HG02884 (cell line): ENCODE results near the gene IL20RB.
"Not testable (repeated sequence)": the region's sequence is repeated elsewhere in the genome, so short reads cannot be mapped to it uniquely, and the experiment has no call there.

ENCODE experiments used
- ATAC-seq: cut with Tn5 transposase; IDR thresholded peaks from one replicate; pipeline ENCODE4 v1.9.1; 2021; ENCODE audit warnings: mild to moderate bottlenecking, moderate library complexity; ENCODE audit not compliant: unreplicated experiment

The IL20RB gene

DNA sequence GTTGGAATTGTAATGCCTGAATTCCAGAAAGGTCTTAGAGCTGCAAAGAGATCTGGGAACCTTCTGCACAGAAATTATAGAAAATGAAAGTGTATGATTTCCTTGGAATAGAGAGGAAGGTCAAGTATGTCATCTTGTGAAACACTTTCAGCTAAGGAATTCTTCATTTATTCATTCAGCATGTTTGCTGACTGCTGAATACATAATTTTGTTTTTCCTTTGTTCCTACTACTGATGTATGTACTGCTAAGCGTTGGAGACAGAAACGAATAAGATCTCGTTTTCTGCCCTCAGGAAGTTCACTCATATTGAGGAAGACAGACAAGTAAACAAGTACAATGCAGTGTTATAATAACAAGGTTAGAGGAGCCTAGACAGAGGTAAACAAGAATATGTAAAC is 14.3 kb upstream of the IL20RB start:
- no peak for ATAC-seq

DNA sequence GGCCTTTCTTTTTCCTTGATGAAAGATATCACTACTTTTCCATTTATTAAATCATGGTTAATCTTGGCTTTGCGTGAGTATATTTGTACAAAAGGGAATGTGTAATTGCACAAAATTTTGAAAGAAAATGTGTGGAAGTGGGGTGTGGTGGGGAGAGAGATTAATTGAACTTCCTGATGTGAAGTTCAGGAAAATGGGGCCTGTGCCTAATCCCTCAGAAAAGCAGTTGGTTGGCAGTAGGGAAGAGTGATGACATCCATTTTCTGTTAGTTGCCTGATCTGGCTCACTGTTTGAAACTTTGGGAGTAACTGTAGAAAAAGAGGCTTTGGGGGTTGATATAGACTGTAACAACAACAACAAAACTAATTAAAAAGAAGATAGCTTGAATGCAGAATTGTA is 10.8 kb upstream of the IL20RB start:
- ATAC-seq = no peak

DNA sequence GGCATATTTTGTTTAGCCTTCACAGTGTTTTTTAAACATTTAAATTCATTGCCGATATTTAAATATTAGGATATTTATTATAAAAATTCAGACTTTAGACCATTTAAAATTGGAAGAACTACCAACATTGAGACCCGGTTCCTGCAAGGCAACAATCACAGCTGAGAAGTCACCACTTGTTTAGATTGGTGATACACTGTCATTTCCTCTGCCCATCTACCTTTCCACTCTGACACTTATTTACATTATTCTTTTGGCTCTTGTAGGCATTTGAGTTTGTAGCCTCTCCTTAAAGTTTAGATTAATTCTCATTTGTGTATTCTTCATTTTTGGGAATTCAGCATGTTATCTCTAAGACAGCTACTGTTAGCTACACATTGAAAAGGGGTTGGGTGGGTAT is 10.3 kb upstream of the IL20RB start:
- no peak for ATAC-seq

- no peak for ATAC-seq
Observed at GRCh38 chr3:136949146-136949545, 8.6 kb upstream of the IL20RB start.

GRCh38 chr3:136949708-136950107 is 8.1 kb upstream of the IL20RB start:
- no peak for ATAC-seq

DNA sequence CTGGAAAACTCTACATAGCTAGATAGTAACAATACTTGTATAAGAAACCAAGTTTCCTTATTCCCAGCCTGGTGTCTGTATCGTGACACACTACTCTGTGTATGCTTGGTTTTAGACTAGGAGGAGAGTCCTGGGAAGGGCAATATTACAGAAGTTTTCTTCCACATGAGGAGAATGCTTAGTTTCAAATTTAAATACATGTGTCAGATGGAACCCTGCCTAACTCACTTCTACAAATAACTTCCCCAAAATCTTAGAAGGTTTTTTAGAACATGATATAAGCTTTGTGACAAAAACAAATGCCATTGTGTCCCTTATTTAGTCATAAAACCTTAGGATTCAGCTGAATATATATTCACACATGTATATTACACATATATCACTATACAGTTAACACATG is 7.2 kb upstream of the IL20RB start:
- no peak for ATAC-seq

- ATAC-seq = no peak
Observed at GRCh38 chr3:136952292-136952691, 5.5 kb upstream of the IL20RB start.

- ATAC-seq = no peak
Observed at GRCh38 chr3:136954251-136954650, 3.5 kb upstream of the IL20RB start.

DNA sequence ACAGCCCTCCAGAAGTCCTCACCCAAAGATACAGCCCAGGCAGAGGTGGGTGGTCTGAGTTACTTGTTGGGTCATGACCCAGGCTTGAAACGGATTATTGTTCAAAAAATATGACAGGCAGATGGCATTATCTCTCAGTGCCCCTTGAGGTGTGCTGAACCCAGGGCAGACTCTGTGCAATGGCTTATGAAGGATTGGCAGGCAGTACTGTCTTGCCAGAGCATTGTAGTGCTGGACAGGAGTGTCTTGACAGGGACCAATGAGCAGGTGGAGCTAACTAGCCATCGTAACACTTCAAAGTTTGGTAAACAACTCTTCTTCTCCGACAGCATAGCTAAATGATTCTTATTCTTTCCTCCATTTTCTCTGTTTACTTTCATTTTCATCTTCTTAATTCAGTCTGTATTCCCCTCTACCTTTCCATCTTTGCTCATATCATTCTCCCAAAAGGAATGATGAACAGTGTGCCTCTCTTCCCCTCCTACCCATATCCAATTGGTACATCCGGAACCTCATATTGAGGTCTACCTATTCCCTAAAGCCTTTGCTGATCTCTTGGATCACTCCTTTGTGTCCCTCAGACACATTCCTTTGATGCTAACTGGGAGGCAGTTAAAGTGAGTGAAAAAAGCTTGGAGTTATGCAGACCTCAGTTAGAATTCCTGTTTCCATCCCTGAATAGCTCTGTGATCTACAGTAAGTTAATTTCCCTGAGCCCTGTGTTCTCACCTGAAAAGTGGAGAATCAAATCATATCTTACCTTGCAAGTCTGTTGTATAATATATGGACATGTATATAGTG is 2.6 kb upstream of the IL20RB start:
- no peak for ATAC-seq

DNA sequence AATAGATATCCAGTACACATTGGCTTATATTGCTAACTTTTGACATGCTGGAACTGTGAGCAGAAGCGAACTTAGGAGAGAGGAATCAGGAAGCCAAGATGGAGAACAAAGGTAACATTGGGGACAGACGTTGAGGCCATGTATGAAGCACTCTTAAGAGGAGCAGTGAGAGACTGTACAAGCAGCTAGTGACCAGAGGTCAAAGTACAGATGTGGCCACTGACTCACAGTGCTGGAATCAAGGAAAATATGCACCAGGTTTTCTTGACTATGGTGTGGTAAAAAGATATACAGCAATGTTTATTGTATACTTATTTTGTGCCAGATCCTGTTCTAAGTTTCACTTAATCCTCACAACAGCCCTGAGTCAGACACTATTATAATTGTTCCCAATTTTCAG is 2.0 kb upstream of the IL20RB start:
- ATAC-seq = no peak

DNA sequence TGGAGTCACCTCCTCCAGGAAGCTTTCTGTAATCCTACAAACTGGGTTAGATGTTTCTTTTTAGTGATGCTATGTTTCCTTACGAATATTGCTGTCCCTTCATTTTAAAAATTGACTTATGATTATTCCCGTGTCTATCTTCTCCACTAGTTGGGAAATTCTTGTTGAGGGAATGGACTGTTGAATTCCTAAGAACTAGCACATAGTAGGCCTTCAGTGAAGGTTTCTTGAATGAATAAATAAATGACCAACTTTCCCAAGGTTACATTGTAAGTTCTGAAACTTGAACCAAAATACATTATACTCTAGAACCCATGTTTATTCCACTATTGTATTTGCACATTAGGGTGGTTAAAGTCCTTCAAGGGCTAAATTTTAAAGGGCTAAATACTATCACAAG is 812 bp upstream of the IL20RB start:
- no peak for ATAC-seq

DNA sequence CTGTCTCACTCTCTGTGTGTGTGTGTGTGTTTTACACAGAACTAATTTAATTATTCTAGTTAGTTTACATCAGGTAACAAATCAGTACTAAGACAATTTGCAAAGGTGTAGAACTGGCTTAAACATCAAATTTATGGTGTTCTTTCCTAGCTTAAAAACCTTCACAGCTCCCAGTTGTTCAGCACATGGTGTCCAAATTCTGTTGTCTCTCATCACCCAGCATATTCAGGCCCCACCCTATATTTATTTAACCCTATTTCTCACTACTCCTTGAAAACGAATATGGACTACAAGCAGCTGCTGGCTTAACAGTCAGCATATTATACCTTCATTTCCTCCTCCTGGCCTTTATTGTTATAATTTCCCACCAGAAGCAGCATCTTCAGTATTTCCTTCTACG is 1.2 kb downstream of the IL20RB start:
- ATAC-seq = no peak

GRCh38 chr3:136959599-136959998 is 1.8 kb downstream of the IL20RB start:
- no peak for ATAC-seq

- no peak for ATAC-seq
Observed at GRCh38 chr3:136960838-136961836, 3.4 kb downstream of the IL20RB start.

- no peak for ATAC-seq
Observed at GRCh38 chr3:136962927-136963326, 5.1 kb downstream of the IL20RB start.

GRCh38 chr3:136969539-136969938 is 11.8 kb downstream of the IL20RB start:
- ATAC-seq = not testable (repeated sequence)

GRCh38 chr3:136973352-136973751 is 15.6 kb downstream of the IL20RB start:
- no peak for ATAC-seq

DNA sequence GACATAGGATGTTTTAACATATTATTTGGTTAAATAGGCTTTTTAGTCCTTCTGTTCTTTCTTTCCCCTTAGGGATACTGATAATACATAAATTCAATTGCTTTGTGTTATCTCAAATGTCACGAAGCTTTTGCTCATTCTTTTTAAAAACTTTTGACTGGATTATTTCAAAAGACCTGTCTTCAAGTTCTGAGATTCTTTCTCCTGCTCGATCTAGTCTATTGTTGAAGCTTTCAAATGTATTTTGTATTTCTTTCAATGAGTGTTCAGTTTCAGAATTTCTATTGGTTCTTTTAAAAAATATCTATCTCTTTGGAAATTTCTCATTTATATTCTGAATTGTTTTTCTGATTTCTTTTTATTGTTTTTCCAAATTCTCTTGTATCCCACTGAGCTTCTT is 16.9 kb downstream of the IL20RB start:
- ATAC-seq = no peak

DNA sequence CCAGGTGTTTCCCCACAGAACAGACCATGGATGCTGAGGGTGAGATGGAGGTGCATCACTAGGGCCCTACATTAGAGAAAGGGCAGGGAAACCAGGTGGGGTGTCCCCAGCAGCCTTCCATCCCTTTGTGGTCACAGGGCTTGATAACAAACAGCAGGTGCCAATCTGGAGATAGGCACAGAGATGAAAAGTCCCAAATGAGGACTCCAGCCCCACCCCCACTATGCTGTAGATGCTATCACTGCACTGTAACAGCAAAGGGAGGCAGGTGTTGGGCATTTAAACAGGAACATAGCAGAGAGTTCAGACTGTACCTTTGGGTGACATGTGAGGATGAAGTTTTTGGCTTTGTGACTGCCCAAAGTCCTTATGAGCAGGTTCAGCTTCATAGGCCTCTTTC is 21.4 kb downstream of the IL20RB start:
- ATAC-seq = no peak

GRCh38 chr3:136979684-136980083 is 21.9 kb downstream of the IL20RB start:
- ATAC-seq = no peak

DNA sequence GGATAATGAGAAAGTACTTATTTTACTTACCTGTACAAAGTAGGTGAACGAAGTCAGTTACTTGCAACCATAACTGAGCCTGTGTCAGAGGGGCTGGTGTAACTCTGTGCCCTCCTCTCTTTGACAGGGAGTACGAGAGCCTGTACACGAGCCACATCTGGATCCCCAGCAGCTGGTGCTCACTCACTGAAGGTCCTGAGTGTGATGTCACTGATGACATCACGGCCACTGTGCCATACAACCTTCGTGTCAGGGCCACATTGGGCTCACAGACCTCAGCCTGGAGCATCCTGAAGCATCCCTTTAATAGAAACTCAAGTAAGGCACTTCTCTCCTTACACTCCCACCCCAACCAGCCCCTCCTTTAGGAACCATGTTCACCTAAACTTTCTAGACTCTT is 24.2 kb downstream of the IL20RB start:
- ATAC-seq = no peak
